ENCODE results near the gene PECR.

PECR gene

GRCh38 chr2:216070195-216070594 lies 11.4 kb downstream of the PECR start:
- ATAC-seq = no peak
- DNase-seq = no peak

- ATAC-seq = no peak
- DNase-seq = no peak
These were observed 12.6 kb downstream of the PECR start for GRCh38 chr2:216069028-216069427.

GRCh38 chr2:216066230-216066629 lies 15.4 kb downstream of the PECR start:
- DNase-seq (no peak), ATAC-seq (no peak)

GRCh38 chr2:216064665-216065064 lies 16.9 kb downstream of the PECR start:
- DNase-seq (no peak), ATAC-seq (no peak)

- no peak for ATAC-seq
- no peak for DNase-seq
These were observed 17.5 kb downstream of the PECR start for GRCh38 chr2:216064014-216064630.

- DNase-seq (no peak), ATAC-seq (no peak)
These were observed 22.3 kb downstream of the PECR start for GRCh38 chr2:216059233-216059834.

- DNase-seq (peak; percentile 61), ATAC-seq (peak; percentile 96)
These were observed 23.9 kb downstream of the PECR start for GRCh38 chr2:216057688-216058193.

GRCh38 chr2:216056739-216057138 lies 24.9 kb downstream of the PECR start:
- no peak for DNase-seq
- ATAC-seq = no peak

GRCh38 chr2:216055680-216056079 lies 25.9 kb downstream of the PECR start:
- no peak for ATAC-seq
- no peak for DNase-seq

GRCh38 chr2:216052420-216052819 lies 29.2 kb downstream of the PECR start:
- ATAC-seq (no peak), DNase-seq (no peak)

GRCh38 chr2:216051350-216051749 lies 30.3 kb downstream of the PECR start:
- DNase-seq = no peak
- no peak for ATAC-seq

- no peak for DNase-seq
- ATAC-seq = no peak
These were observed 32.2 kb downstream of the PECR start for GRCh38 chr2:216049452-216049851.

- no peak for ATAC-seq
- no peak for DNase-seq
These were observed 34.2 kb downstream of the PECR start for GRCh38 chr2:216047397-216047796.

GRCh38 chr2:216044883-216045486 lies 36.6 kb downstream of the PECR start:
- DNase-seq = no peak
- peak; percentile 32 for ATAC-seq

GRCh38 chr2:216043949-216044348 lies 37.7 kb downstream of the PECR start:
- no peak for DNase-seq
- no peak for ATAC-seq

- ATAC-seq (no peak), DNase-seq (no peak)
These were observed 40.2 kb downstream of the PECR start for GRCh38 chr2:216041438-216041837.

GRCh38 chr2:216039918-216040317 lies 41.7 kb downstream of the PECR start:
- DNase-seq = no peak
- ATAC-seq = no peak

- DNase-seq = peak; percentile 86
- no peak for ATAC-seq
These were observed 47.5 kb downstream of the PECR start for GRCh38 chr2:216034065-216034464.

GRCh38 chr2:216033403-216033802 lies 48.2 kb downstream of the PECR start:
- ATAC-seq = no peak
- no peak for DNase-seq

- ATAC-seq = peak; percentile 83
- DNase-seq = no peak
These were observed 49.5 kb downstream of the PECR start for GRCh38 chr2:216031960-216032689.

- no peak for DNase-seq
- no peak for ATAC-seq
These were observed 51.4 kb downstream of the PECR start for GRCh38 chr2:216030216-216030615.

GRCh38 chr2:216029416-216030129 lies 52.0 kb downstream of the PECR start:
- DNase-seq = no peak

More at GRCh38 chr2:216029416-216030129, 52.0 kb downstream of the PECR start:
- ATAC-seq = peak; percentile 65

Data from stimulated activated naive CD8-positive, alpha-beta T cell treated with anti-CD3 and anti-CD28 coated beads, Interleukin-15, Interleukin-2, amounts not matched to agents 100 U/mL and 50 U/mL, for 24 hours (primary cell).